ENCODE measurements around the gene CYP2B6.

Gene CYP2B6

DNA sequence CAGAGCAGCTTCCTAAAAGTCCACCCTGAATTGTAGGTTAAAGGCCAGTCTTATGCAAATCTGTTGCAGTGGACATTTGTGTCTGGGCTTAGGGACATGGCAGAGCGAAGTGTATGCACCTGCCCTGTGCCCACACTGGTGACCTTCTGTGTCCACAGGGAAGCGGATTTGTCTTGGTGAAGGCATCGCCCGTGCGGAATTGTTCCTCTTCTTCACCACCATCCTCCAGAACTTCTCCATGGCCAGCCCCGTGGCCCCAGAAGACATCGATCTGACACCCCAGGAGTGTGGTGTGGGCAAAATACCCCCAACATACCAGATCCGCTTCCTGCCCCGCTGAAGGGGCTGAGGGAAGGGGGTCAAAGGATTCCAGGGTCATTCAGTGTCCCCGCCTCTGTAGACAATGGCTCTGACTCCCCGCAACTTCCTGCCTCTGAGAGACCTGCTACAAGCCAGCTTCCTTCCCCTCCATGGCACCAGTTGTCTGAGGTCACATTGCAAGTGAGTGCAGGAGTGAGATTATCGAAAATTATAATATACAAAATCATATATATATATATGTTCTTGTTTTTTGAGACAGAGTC, 25.5 kb downstream of the CYP2B6 start:
- DNase-seq (ENCODE audit: insufficient read length, low spot score) (no peak), FAIRE-seq (no peak)
- no peak for TF ChIP-seq CTCF (IDR thresholded peaks at IDR 0.05; ENCODE audit: insufficient read depth, missing control alignments)

DNA sequence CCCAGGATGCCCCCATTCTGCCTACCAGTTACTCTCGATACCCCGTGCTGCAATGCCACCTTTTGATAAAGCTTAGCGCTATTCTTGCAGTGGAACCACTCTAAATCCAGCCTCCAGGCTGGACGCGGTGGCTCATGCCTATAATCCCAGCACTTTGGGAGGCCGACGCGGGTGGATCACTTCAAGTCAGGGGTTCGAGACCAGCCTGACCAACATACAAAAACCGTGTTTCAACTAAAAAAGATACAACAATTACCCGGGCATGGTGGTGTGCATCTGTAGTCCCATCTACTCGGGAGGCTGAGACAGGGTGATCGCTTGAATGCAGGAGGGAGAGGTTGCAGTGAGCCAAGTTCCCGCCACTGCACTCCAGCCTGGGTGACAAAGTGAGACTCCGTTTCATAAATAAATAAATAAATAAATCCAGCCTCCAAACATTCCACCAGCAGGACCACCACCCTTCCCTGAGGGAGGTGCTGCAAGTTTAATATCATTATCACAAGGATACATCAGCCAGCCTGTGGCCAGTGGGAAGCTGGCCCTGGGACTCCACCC, 27.7 kb downstream of the CYP2B6 start:
- no peak for DNase-seq (ENCODE audit: insufficient read length, low spot score)
- TF ChIP-seq CTCF (IDR thresholded peaks at IDR 0.05; ENCODE audit: insufficient read depth, missing control alignments): no peak
- FAIRE-seq: no peak

GRCh38 chr19:41019346-41019745, 28.3 kb downstream of the CYP2B6 start:
- no peak for TF ChIP-seq CTCF (IDR thresholded peaks at IDR 0.05; ENCODE audit: insufficient read depth, missing control alignments)
- DNase-seq (ENCODE audit: insufficient read length, low spot score) (no peak), FAIRE-seq (no peak)

GRCh38 chr19:41023193-41023592, 32.1 kb downstream of the CYP2B6 start:
- no peak for TF ChIP-seq CTCF (IDR thresholded peaks at IDR 0.05; ENCODE audit: insufficient read depth, missing control alignments)
- no peak for FAIRE-seq
- no peak for DNase-seq (ENCODE audit: insufficient read length, low spot score)

DNA sequence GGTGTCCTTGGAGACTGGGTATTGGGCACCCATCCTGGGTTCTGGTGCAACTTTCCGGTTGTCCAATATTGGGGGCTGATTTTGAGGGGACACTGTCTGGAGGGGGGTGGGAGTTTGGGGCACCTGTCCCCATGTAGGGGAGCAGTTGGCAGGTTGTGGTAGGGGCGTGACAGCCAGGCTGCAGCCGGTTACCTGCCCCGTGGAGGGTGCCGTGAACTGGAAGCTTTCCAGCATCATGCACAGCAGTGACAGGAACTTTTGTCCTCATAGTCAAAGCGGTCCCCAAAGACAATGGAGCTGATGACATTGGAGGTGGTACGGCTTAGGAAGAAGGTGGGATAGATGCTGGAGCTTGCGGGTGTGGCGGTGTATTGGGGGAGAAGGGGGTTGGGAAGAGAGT, 34.3 kb downstream of the CYP2B6 start:
- FAIRE-seq: no peak
- no peak for DNase-seq (ENCODE audit: insufficient read length, low spot score)
- no peak for TF ChIP-seq CTCF (IDR thresholded peaks at IDR 0.05; ENCODE audit: insufficient read depth, missing control alignments)

GRCh38 chr19:41025871-41026270, 34.8 kb downstream of the CYP2B6 start:
- FAIRE-seq (no peak), DNase-seq (ENCODE audit: insufficient read length, low spot score) (no peak)
- TF ChIP-seq CTCF (IDR thresholded peaks at IDR 0.05; ENCODE audit: insufficient read depth, missing control alignments): no peak

DNA sequence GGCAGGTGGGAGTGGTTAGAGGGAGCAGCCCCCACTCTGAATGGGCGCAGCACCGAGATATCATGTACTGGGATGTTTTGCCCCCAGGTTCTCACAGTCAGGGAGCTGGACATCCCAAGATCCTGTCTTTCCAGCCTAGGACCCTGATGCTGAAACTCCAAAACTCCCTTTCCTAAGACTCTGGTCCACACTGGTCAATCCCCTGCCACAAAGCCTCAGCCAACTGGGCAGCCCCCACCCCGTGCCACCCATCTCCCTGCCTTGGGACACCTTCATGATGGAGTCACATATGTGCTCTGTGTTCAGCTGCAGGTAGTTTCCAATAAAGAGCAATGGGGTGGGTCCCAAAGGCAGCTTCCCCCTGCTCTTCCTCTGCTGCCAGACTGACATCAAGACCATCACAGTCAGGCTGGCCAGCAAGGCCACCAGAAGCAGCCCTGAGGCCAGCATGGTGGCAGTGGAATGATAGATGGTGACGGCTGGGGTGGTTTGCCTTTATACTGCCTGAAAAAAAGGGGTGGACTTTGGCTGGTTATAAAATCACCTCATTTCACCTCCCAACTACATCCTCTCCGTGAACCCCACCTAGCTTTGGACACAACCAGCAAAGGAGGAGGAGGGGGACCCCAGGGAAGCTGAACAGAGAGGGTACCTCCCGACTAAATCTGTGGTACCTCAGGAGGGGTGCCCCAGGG, 36.3 kb downstream of the CYP2B6 start:
- TF ChIP-seq CTCF (IDR thresholded peaks at IDR 0.05; ENCODE audit: insufficient read depth, missing control alignments): no peak
- DNase-seq (ENCODE audit: insufficient read length, low spot score) (no peak), FAIRE-seq (no peak)
